ENCODE results near the gene PRKRIP1.
"Not testable (repeated sequence)": the region's sequence is repeated elsewhere in the genome, so short reads cannot be mapped to it uniquely, and the experiment has no call there.

PRKRIP1 gene

DNA sequence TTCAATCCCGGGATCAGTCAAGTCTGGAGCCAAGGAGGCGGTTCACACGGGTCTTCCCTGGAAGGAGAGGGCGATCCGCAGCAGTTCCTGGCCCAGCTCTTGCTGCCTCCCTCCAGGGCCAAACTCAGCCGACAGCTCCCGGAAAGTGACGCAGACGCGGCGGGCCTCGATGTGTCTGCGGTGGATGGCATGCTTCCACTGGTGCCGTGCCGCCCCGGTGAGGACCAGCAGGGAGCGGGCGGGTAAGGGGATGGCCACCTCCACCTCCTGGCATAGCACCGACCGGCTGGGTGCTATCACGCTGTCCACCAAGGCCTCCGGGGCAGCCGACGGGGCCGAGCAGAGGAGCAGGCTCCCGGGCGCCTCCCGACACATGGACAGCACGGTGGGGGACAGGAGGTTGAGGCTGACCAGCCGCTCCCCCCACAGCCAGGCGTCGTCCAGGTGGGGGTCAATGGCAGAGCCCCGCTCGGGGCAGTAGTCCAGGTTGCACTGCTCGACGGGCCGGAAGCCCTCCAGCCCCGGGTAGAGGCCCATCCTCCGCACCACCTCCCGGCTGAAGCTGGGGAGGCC lies 61.3 kb downstream of the PRKRIP1 start:
- no peak for DNase-seq (ENCODE audit: low spot score)

DNA sequence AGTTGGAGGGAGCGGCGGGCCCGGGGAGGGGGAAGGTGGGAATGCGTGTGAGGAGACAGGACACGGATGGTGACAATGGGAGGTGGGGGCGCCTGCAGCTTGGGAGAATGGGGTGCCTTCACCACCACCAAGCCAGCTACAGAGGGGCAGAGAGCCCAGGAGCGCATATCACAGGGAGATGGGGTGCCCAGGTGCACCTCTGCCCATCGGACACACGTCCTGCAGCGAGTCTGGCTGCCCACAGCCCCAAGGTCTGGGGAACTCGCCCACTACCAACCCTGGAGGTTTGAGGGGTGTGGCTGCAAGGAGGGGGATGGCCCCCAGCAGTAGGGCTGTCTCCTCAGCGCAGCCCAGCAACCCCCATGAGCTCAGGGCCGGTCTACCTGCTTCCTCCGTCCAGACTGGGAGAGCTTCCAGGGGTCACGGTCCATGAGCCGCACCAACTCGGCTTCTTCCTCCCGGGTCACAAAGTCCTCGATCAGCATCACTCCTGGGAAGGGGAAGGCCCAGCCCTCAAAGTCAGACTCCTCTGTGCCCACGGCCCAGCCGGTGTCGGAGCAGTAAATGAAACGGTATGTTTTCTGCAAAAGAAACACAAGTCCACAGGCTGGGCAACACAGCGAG lies 63.2 kb downstream of the PRKRIP1 start:
- DNase-seq (ENCODE audit: low spot score), result no peak

GRCh38 chr7:102460467-102460866 lies 64.3 kb downstream of the PRKRIP1 start:
- DNase-seq (ENCODE audit: low spot score), result no peak

- no peak for DNase-seq (ENCODE audit: low spot score)
Measured at GRCh38 chr7:102463841-102464576, 67.8 kb downstream of the PRKRIP1 start.

DNA sequence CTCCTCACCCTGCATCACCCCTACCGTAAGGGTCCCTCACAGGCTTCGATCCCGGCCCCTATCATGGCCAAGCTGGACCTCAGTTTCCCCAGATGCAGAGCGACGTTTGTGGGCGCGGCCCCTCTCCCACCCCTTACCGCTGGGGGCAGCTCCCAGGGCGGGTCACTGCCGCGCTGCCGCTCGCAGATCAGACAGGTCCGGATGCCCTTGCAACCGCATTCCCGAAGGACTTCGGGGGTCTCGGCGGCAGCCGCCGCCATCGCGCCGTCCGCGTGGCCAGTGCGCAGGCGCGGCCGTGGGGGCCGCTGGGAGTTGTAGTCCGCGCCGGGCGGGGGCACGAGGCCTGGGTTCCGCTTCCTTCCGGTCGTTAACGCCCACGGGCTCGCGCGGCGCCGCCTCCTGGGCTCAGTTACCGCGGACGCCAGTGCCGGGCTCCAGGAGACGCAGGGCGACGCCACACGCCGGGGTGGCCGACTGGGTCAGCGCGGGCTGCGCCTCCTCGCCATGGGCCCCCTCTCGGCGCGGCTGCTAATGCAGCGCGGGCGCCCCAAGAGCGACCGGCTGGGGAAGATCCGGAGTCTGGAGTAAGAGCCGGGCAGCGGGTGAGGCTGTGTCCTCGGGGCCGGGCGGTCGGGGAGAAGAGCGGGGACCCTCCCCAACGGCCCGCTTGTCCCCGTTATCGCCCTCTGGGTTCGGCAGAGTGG lies 68.6 kb downstream of the PRKRIP1 start, which contains the start of the genes ALKBH4 and LRWD1:
TSS of gene ALKBH4 (minus strand) at position 287 of the 704 bp plus-strand sequence. CDS start at position 260, 27 bp downstream.
TSS of gene LRWD1 (plus strand) at position 408 of the 704 bp plus-strand sequence. CDS start at position 505, 97 bp downstream.
- peak; percentile 85 for DNase-seq (ENCODE audit: low spot score)

- no peak for DNase-seq (ENCODE audit: low spot score)
Measured at GRCh38 chr7:102466097-102466496, 69.9 kb downstream of the PRKRIP1 start.

GRCh38 chr7:102467581-102468477 lies 71.7 kb downstream of the PRKRIP1 start:
- no peak for DNase-seq (ENCODE audit: low spot score)

DNA sequence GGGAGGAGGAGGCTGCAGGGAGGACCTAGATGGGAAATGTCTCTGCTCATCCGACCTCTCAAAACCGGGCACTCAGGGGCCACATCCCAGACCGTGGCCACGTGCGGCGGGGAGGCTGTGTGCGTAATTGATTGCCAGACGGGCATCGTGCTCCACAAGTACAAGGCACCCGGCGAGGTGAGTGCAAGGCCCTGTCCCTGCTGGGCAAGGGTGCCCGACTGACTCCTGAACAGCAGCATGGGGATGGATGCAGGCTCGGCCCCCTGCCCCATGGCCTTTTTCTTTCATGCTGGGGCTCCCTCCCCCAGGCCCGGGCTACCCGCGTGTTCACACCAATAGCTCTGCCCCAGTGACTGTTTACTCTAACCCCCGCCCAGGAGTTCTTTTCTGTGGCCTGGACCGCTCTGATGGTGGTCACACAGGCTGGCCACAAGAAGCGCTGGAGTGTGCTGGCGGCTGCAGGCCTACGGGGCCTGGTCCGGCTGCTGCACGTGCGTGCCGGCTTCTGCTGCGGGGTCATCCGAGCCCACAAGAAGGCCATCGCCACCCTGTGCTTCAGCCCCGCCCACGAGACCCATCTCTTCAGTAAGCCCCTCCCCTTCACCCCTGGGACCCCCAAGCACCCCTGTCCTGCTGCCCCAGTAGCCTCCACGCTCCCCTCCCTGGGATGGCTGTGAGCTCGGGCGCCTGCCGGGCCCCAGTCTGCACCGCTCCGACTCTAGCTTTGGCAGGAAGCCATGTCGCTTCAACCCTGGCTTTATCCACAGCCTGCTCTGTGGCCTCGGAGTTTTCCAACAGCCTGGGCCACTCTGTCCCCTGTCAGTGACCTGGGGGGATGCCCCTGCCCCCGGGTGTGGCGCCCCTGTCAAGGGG lies 72.6 kb downstream of the PRKRIP1 start:
- peak; percentile 64 for DNase-seq (ENCODE audit: low spot score)

- no peak for DNase-seq (ENCODE audit: low spot score)
Measured at GRCh38 chr7:102469351-102469971, 73.3 kb downstream of the PRKRIP1 start.

GRCh38 chr7:102469972-102470825 lies 74.0 kb downstream of the PRKRIP1 start:
- no peak for DNase-seq (ENCODE audit: low spot score)

DNA sequence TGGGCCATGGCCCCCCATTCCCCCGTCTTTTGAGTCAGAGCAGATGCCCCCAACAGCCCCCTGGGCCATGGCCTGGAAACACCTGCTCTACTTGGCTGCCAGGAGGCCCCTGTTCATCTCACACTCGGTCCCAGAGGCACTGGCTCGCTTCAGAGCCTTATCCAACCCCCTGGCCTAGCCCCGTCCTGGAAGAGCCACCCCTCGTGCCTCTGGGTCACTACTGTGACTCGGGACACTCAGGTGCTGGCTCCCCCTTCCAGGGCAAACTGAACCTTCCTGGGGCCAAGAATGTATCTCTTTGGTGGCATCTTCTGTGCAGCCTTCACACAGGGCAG lies 75.6 kb downstream of the PRKRIP1 start:
- DNase-seq (ENCODE audit: low spot score), result no peak

GRCh38 chr7:102472126-102473041 lies 76.2 kb downstream of the PRKRIP1 start:
- peak; percentile 82 for DNase-seq (ENCODE audit: low spot score)

- no peak for DNase-seq (ENCODE audit: low spot score)
Measured at GRCh38 chr7:102473271-102473991, 77.3 kb downstream of the PRKRIP1 start.

DNA sequence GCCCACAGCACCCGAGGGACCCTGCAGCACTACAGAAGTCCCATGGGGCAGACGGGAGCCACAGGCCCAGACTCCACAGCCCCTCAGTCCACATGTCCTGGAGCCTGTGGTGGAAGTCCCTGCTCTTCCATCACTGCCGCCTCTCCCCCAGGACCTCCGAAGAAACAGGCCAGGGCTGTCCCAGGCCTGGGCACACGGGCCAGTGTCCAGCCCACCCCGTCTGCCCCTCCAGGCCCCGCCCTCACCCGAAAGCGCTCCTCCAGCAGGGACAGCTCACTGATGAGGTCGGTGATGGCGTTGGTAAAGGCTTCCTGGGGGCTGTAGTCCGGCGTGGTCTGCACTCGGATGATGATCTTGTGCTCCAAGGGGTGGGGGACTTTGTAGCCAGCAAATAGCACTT lies 78.0 kb downstream of the PRKRIP1 start:
- DNase-seq (ENCODE audit: low spot score), result not testable (repeated sequence)

DNA sequence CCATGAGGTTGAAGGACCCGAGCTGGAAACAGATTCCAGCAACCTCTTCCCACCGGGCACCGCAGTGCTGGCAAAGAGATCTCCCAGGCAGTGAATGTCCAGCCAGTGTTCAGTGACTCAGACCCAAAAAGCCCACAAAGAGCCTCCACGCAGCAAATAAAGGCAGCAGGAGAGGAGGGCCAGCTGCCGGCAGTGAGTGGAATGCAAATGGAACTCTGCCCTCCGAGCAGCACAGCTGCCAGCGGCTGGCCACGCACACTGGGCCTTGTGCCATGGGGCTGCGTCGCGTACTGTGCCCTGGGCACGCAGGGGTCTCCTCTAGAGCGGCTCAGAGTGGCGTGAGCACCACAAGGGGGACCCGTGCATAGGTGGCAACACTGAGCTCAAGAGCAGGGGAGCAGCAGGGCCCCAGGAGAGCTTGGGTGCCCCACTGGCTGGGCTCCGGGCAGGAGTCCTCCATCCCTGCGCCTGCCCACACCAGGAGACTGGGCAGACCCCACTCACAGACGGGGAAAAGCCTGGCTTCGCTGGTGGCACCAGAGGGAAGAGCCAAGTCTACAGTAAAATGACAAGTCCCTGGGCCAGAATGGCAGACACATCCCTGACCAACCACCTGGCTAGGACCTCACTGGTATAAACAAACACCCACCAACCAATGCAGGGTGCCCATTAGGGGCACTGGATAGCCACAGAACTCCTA lies 78.7 kb downstream of the PRKRIP1 start:
- DNase-seq (ENCODE audit: low spot score), result not testable (repeated sequence)

Data from cerebellar cortex (tissue), 1 donor.